GM12892 (cell line): ENCODE results near the gene WDR7.

Source experiments
- POLR2A ChIP-seq: IDR thresholded peaks from 2 replicates; pipeline ENCODE4 v1.6.1; 2011; ENCODE audit warnings: low read depth, low read length, control low read depth
- POLR2AphosphoS5 ChIP-seq: IDR thresholded peaks from 2 replicates; pipeline ENCODE4 v1.6.1; 2011; ENCODE audit warnings: low read depth, low read length, control low read depth
- TAF1 ChIP-seq: IDR thresholded peaks from 2 replicates; pipeline ENCODE4 v1.6.1; 2011; ENCODE audit warnings: low read depth, mild to moderate bottlenecking, control low read depth, low read length, borderline replicate concordance

- TF ChIP-seq POLR2A (no peak), TAF1 (no peak), POLR2AphosphoS5 (no peak)
Observed at GRCh38 chr18:56711708-56712445, 60.7 kb downstream of the WDR7 start.
